GM12878 (cell line): ENCODE data around the gene CFAP58. TPM values are rescaled to one million over a fixed set of nuclear protein-coding genes. Genes with fewer than 3 reads are reported as not detected.

ENCODE experiments used
- ATAC-seq: fragments of 200-7000 bp; cut with Tn5 transposase; 3 replicates; pipeline ENCODE4 v1.9.1; 2020; ENCODE audit warnings: mild to moderate bottlenecking, moderate library complexity
- BruUV-seq: library from RNA; stranded (reverse); fragments of 400-500 nt; replicated peaks from 2 replicates; lab custom pipeline; 2021; lab: Mats Ljungman, UMichigan
- CTCF ChIA-PET: fragments of 300-600 bp; sonication (Branson Sonifier 250); formaldehyde crosslinking; extraction: SDS; loops from one replicate; lab custom pipeline; 2021; ENCODE audit warnings: inconsistent platforms; lab: Yijun Ruan, JAX
- POLR2A ChIA-PET: fragments of 350-600 bp; formaldehyde crosslinking; extraction: SDS; loops from one replicate; lab custom pipeline; 2021; ENCODE audit warnings: inconsistent platforms; lab: Charles Lee
- RAD21 ChIA-PET: fragments of 300-600 bp; sonication (Branson Sonifier 250); formaldehyde crosslinking; loops from one replicate; lab custom pipeline; 2023; ENCODE audit warnings: antibody characterized with exemption; ENCODE audit not compliant: unreplicated experiment; lab: Charles Lee
- SMC1A ChIA-PET: fragments of 300-600 bp; sonication (Branson Sonifier 250); formaldehyde crosslinking; loops from one replicate; lab custom pipeline; 2023; ENCODE audit not compliant: unreplicated experiment, uncharacterized antibody; lab: Charles Lee
- DNase-seq: peaks from one replicate; pipeline ENCODE4 v3.0.0-alpha.2; 2011; ENCODE audit warnings: low read depth, low spot score
- FAIRE-seq: peaks from 3 replicates; lab custom pipeline; 2011; peaks lifted over from hg19 to GRCh38; lab: Jason Lieb, UNC
- H2AFZ ChIP-seq: 2 replicates; pipeline ENCODE4 v1.6.0; 2011; ENCODE audit warnings: low read depth, low read length, control low read depth; ENCODE audit not compliant: control insufficient read depth
- H3K27ac ChIP-seq: 2 replicates; pipeline ENCODE4 v1.5.1; 2011; ENCODE audit warnings: control low read depth; ENCODE audit not compliant: control insufficient read depth, insufficient read depth
- H3K27me3 ChIP-seq, 2 experiments: replicated peaks in 1 of 2; 2 replicates each; pipeline versions ENCODE4 v1.6.0 to v1.6.1; 2011; ENCODE audit warnings: low read length in 1 of 2; ENCODE audit not compliant: control insufficient read depth in 2 of 2, insufficient read depth in 2 of 2
- H3K36me3 ChIP-seq, 2 experiments: 2 replicates each; pipeline ENCODE4 v1.5.1; 2011; ENCODE audit warnings: low read length in 1 of 2; ENCODE audit not compliant: control insufficient read depth in 2 of 2, insufficient read depth in 2 of 2
- H3K4me1 ChIP-seq: 2 replicates; pipeline ENCODE4 v1.6.1; 2011; ENCODE audit warnings: mild to moderate bottlenecking, low read length, moderate library complexity, mixed read lengths; ENCODE audit not compliant: control insufficient read depth, insufficient read depth
- H3K4me2 ChIP-seq: 2 replicates; pipeline ENCODE4 v1.6.0; 2011; ENCODE audit warnings: control low read depth; ENCODE audit not compliant: control insufficient read depth, insufficient read depth
- H3K4me3 ChIP-seq: fragments of 200-600 bp; sonication (generic); 2 replicates; pipeline ENCODE4 v1.5.1; 2016
- H3K79me2 ChIP-seq: 2 replicates; pipeline ENCODE4 v1.6.0; 2011; ENCODE audit warnings: low read length; ENCODE audit not compliant: control insufficient read depth, insufficient read depth
- H3K9ac ChIP-seq: 2 replicates; pipeline ENCODE4 v1.8.0; 2011; ENCODE audit warnings: low read length, control low read depth, mixed read lengths; ENCODE audit not compliant: control insufficient read depth, insufficient read depth
- H3K9me3 ChIP-seq: replicated peaks from 3 replicates; pipeline ENCODE4 v1.5.1; 2011; ENCODE audit warnings: mild to moderate bottlenecking, low read length; ENCODE audit not compliant: control insufficient read depth, insufficient read depth
- H4K20me1 ChIP-seq: 2 replicates; pipeline ENCODE4 v1.6.0; 2011; ENCODE audit not compliant: control insufficient read depth, insufficient read depth
- BMI1 ChIP-seq: fragments of 450-650 bp; IDR thresholded peaks from 2 replicates; pipeline ENCODE4 v1.6.1; 2016; ENCODE audit warnings: mild to moderate bottlenecking, moderate library complexity, borderline replicate concordance
- E2F4 ChIP-seq: IDR thresholded peaks from 2 replicates; pipeline ENCODE4 v1.6.1; 2012; ENCODE audit warnings: low read depth, low read length, improper control_type of control experiment
- ESRRA ChIP-seq: IDR thresholded peaks from 2 replicates; pipeline ENCODE4 v1.6.1; 2012; ENCODE audit warnings: mild to moderate bottlenecking, low read length, improper control_type of control experiment
- EZH2 ChIP-seq: IDR thresholded peaks from 2 replicates; pipeline ENCODE4 v1.6.1; 2012; ENCODE audit warnings: low read depth, mild to moderate bottlenecking, control low read depth, inconsistent platforms, low read length, borderline replicate concordance; ENCODE audit not compliant: control insufficient read depth
- FOXM1 ChIP-seq: IDR thresholded peaks from 2 replicates; pipeline ENCODE4 v1.6.1; 2012; ENCODE audit warnings: low read depth, mild to moderate bottlenecking, inconsistent platforms, low read length, moderate library complexity
- IKZF2 ChIP-seq, 2 experiments: fragments of 450-650 bp; IDR thresholded peaks; 2 replicates each; pipeline ENCODE4 v1.6.1; 2017; ENCODE audit warnings: mild to moderate bottlenecking in 2 of 2, moderate library complexity in 2 of 2
- IRF5 ChIP-seq: fragments of 450-650 bp; IDR thresholded peaks from 2 replicates; pipeline ENCODE4 v1.6.1; 2017; ENCODE audit warnings: borderline replicate concordance
- KAT2A ChIP-seq: conservative IDR thresholded peaks from 2 replicates; pipeline ENCODE4 v1.6.1; 2011; ENCODE audit warnings: low read depth, low read length; ENCODE audit not compliant: control insufficient read depth
- PML ChIP-seq: IDR thresholded peaks from 2 replicates; pipeline ENCODE4 v1.6.1; 2012; ENCODE audit warnings: low read length, inconsistent platforms
- SMAD5 ChIP-seq: IDR thresholded peaks from 2 replicates; pipeline ENCODE4 v1.6.1; 2016; ENCODE audit warnings: antibody characterized with exemption, low read depth
- SREBF1 ChIP-seq: IDR thresholded peaks from 2 replicates; pipeline ENCODE4 v1.6.1; 2012; ENCODE audit warnings: mild to moderate bottlenecking, low read length
- SREBF2 ChIP-seq: IDR thresholded peaks from 2 replicates; pipeline ENCODE4 v1.6.1; 2012; ENCODE audit warnings: mild to moderate bottlenecking, low read length
- STAT1 ChIP-seq: fragments of 450-650 bp; conservative IDR thresholded peaks from 2 replicates; pipeline ENCODE4 v1.6.1; 2014; ENCODE audit warnings: antibody characterized with exemption, mild to moderate bottlenecking
- TCF7 ChIP-seq: IDR thresholded peaks from 2 replicates; pipeline ENCODE4 v1.6.1; 2014; ENCODE audit warnings: antibody characterized with exemption, borderline replicate concordance
- USF2 ChIP-seq: IDR thresholded peaks from 2 replicates; pipeline ENCODE4 v1.6.1; 2011; ENCODE audit warnings: low read depth, low read length, improper control_type of control experiment, borderline replicate concordance
- WRNIP1 ChIP-seq: IDR thresholded peaks from 2 replicates; pipeline ENCODE4 v1.6.1; 2011; ENCODE audit warnings: low read depth, low read length, improper control_type of control experiment, borderline replicate concordance
- YY1 ChIP-seq: IDR thresholded peaks from 2 replicates; pipeline ENCODE4 v1.6.1; 2011; ENCODE audit warnings: low read depth, mild to moderate bottlenecking, low read length
- ZNF384 ChIP-seq: IDR thresholded peaks from 2 replicates; pipeline ENCODE4 v1.6.1; 2012; ENCODE audit warnings: low read depth, mild to moderate bottlenecking, low read length, improper control_type of control experiment, borderline replicate concordance
- ZSCAN29 ChIP-seq: fragments of 450-650 bp; IDR thresholded peaks from 2 replicates; pipeline ENCODE4 v1.6.1; 2017; ENCODE audit warnings: mild to moderate bottlenecking, moderate library complexity
- WGBS: methylation state at CpG from one replicate; pipeline ENCODE4 v1.1.6; 2016; ENCODE audit warnings: low lambda C conversion rate; ENCODE audit not compliant: insufficient replicate concordance, insufficient coverage; ENCODE audit errors: missing lambda C conversion rate; 5-methylcytosine and 5-hydroxymethylcytosine counted together
- in situ Hi-C: fragments of 300-500 bp; cut with MboI; formaldehyde crosslinking; loops from 9 replicates; pipeline ENCODE4 v1.14.3; 2018; ENCODE audit warnings: mixed read lengths
- intact Hi-C: fragments of 100-400 bp; cut with micrococcal nuclease; formaldehyde crosslinking; loops from one replicate; pipeline ENCODE4 v1.14.2; 2022; ENCODE audit not compliant: unreplicated experiment
- polyA plus RNA-seq, 11 experiments: library from polyadenylated mRNA; depleted of rRNA in 4 of 11; unstranded in 6 of 11; stranded (reverse) in 5 of 11; fragments of >200 nt; fragmentation: Nextera tagmentation in 4 of 11; fragmentation: Illumina TruSeq in 1 of 11; extraction: Ambion mirVana in 4 of 11; extraction: Trizol in 1 of 11; gene quantifications; 1 replicate in 1 of 11; 2 replicates in 10 of 11; pipeline versions ENCODE4 v1.2.1 to v1.2.3, GENCODE V29; 2011 to 2016; ENCODE audit warnings: inconsistent platforms in 2 of 11, missing spikeins in 2 of 11, low read depth in 1 of 11
- total RNA-seq, 4 experiments: library from RNA; depleted of rRNA in 3 of 4; stranded (reverse); fragments of >200 nt in 3 of 4; fragmentation: Illumina TruSeq in 1 of 4; extraction: Trizol in 1 of 4; gene quantifications; 2 replicates each; pipeline versions ENCODE4 v1.2.1 to v1.2.3, GENCODE V29; 2013 to 2021

CFAP58 gene
- total and polyA plus RNA-seq, 10 of the 15 experiments (the other 5 are each of a cell fraction or from before 2014, with no cell fraction given), result 0.03 to 0.35 (median 0.21) TPM

- DNase-seq (no peak), FAIRE-seq (no peak), ATAC-seq (no peak)
- TF ChIP-seq KAT2A, result no peak
- no peak for TF ChIP-seq PML
- no peak for TF ChIP-seq E2F4
- no peak for TF ChIP-seq SMAD5
- TF ChIP-seq IRF5, result no peak
- no peak for TF ChIP-seq SREBF1
- TF ChIP-seq WRNIP1, result no peak
- no peak for TF ChIP-seq IKZF2 (IDR thresholded peaks at IDR 0.05)
- no peak for TF ChIP-seq ESRRA
- TF ChIP-seq FOXM1, result no peak
- no peak for TF ChIP-seq SREBF2
- TF ChIP-seq USF2, result no peak
- TF ChIP-seq YY1, result no peak
- TF ChIP-seq ZNF384, result no peak
- no peak for TF ChIP-seq ZSCAN29
- TF ChIP-seq STAT1, result no peak
- no peak for TF ChIP-seq BMI1
- no peak for TF ChIP-seq TCF7
- TF ChIP-seq EZH2, result no peak
- POLR2A ChIA-PET, result interaction anchor here (0.6 to 2.3 kb wide), 4 partner anchors 11 to 25 kb away, joined by 3 to 9 read pairs (median 3); no protein-coding TSS in a partner anchor
- H3K79me2 ChIP-seq, result peaks cover 65% of the 10 kb centered on the region
- in situ Hi-C loops (no loop called here), intact Hi-C loops (loop anchor here (10.0 kb wide), 2 partner anchors 416 to 636 kb away; partner anchors contain the start of gene STN1)
- H3K4me3 ChIP-seq, result no peak overlapping the region
- RAD21 ChIA-PET, result interaction anchor here (0.6 to 2.0 kb wide), 7 partner anchors 8 to 76 kb away, joined by 3 to 12 read pairs (median 4); partner anchors contain the start of genes GSTO1 and ITPRIP
- no peaks in the 10 kb centered on the region for H3K27me3 ChIP-seq
- H4K20me1 ChIP-seq, result peaks cover 24% of the 10 kb centered on the region
- no peaks in the 10 kb centered on the region for H3K9me3 ChIP-seq
- H3K27ac ChIP-seq, result no peak overlapping the region
- 65% methylated on average over 8 of the region's 8 CpGs for WGBS
- H2AFZ ChIP-seq, result no peak overlapping the region
- H3K4me2 ChIP-seq, result peak overlapping the region; percentile 88; the same call in 1 of the 2 replicates
- H3K4me1 ChIP-seq, result peaks cover 27% of the 10 kb centered on the region
- CTCF ChIA-PET, result interaction anchor here (0.7 to 4.2 kb wide), 9 partner anchors 17 to 56 kb away, joined by 3 to 30 read pairs (median 4); partner anchors contain the start of gene CFAP58
- H3K36me3 ChIP-seq, result peaks cover 4 to 5% of the 10 kb centered on the region in 2 experiments; a peak in 3 of 4 replicates
- no TSS peak for BruUV-seq
- H3K9ac ChIP-seq, result no peak overlapping the region
- SMC1A ChIA-PET, result interaction anchor here (0.9 to 2.0 kb wide), 6 partner anchors 8 to 25 kb away, joined by 3 to 8 read pairs (median 4); partner anchors contain the start of genes CFAP58 and ITPRIP
These were observed 23.2 kb upstream of the CFAP58 start for GRCh38 chr10:104330168-104331110.
